Stimulated activated CD4-positive, alpha-beta T cell treated with anti-CD3 and anti-CD28 coated beads, TNF-alpha, amount 100 ng/mL, for 48 hours (primary cell): ENCODE measurements around the gene ZNF219.

Experiments used
- DNase-seq, 3 donors: peaks; one replicate each; pipeline ENCODE4 v3.0.0-alpha.2; 2020; ENCODE audit warnings: low read depth in 3 of 3

ZNF219 gene

DNA sequence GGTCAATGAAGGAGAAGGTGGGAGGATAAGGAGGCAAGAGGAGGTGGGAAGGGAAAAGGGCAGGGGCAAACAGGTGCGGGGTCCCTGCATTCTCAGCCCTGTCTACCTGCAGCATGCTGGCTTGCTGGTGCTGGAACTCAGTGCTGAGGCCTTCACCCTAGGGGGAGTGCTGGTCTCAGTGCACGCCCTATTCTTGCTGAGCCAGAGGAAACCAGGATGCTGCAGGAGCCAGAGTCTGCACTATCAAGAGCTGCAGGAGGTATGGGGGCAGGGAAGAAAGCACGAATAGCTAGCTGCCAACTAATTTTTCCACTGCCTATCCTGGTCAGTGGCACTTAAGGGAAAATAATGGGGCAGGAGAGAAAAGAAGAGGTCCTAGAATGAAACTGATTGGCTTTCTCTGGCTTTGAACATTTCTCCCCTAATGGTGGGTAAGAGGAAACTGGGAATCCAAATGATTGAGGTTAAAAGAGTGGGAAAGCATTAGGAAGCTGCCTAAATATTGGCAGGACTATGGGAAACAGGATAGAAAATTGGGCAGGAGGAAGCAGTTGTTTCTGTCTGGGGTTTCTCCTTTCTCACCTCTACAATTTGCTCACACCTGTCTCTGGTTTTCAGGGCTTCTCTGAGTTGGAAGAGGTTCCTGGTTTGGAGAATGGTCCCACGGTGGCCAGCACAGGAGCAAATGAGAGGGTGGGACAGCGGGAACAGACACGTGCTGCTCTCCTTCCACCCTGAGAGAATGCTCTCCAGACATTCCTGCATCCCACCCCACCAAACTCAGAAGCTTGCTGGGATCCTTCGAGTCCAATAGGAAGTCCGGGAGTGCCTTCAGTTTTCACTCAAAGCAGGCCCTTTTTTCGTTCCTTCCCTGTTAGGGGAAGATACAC, 4.3 kb upstream of the ZNF219 start:
- DNase-seq, result no peak

DNA sequence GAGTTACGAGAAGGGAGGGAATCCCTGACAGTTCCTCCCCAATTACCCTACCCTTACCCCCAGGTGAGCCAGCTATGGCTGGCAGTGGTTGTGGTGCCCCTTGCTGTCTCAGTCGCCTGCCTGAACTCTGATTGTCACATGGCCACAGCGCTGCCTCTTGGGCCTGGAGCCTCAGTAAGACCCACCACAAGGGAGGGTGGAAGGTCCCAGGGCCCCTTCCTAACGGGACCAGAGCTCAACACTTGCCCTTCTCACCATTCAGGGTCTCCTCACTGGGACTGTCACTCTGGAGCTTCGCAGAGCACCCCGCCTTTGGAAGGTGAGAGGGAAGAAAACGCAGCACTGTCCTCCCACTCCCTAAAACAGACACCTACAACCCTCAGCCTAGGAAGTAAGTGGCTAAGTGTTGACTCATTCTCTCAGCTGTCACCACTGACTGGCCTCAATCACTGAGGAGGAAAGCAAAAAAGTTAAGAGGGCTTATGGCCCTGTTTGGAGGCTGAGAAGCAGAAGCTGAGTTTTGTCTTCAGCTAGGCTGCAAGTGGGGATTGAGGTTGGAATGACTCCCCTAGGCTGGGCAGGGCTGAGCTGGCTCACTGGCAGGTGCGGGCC, 3.5 kb upstream of the ZNF219 start:
- no peak for DNase-seq

DNA sequence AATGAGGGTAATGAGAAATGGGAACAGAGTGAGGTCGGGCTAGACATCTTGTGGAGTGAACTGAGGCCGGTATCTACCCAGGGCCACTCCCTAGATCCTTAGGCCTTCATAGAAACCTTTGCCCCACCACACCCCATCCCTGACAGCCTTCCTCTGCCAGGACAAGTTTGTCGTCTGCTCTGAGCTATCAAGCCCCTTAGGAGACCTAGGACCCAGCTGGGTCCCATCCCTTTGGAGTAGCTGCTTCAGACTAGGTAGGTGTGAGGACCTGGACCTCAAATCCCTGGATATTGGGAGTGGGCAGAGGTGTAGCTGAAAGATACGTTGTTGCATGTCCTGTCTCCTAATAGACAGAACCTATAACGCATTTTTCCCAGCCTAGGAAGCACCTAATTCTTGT, 2.5 kb upstream of the ZNF219 start, which contains the start of gene TMEM253:
TMEM253 (plus strand) TSS at position 136 of the 400 bp plus-strand sequence. CDS start 278 bp downstream, outside the sequence.
- DNase-seq, result no peak

DNA sequence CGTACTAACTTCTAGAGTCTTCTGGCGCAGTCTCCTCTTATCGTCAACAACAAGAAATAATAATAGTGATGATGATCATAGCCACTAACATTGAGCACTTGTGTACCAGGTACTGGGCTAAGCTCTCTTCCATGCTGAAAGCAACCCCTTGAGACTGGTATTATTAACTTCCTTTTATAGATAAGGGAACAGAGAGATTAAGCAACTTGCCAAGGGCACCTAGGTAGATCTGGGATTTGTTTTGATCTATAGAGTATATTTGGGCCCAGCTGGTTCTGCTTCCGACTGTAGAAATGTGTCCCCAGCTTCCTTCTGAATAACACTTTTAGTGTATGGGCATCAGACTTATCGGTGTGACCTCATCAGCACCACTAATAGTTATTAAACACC, 1.1 kb upstream of the ZNF219 start:
- no peak for DNase-seq

DNA sequence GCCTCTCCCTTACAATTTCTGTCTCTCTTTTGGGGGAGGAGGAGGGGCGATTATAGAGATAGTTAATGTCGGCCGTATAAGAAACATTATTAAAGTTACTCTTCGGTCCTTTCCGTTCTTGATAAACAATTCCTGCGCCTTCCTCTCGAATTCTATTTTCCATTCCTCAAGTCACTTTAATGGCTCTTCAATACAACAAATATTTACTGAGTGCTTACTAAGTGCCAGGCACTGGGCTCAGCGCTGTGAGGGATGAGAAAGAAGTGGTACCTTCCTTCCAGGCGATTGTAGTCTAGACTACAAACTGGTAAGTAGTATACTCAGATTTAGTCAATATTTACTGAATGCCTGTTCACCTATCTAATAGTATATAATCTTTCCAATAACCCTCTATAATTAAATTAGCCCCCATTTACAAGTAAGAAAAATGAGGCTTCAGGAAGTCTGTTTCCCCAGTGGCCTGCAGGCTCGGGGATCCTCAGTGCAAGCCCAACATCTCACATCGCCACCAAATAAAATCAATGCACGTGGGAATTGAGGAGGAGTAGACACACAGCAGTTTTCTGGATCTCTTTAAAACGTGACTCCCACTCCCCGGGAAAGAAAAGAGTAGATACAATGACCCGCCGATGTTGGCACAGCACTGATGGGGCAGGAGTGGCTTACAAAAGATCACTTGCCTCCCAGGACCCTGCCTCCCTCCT, 589 bp upstream of the ZNF219 start:
- DNase-seq, result no peak

DNA sequence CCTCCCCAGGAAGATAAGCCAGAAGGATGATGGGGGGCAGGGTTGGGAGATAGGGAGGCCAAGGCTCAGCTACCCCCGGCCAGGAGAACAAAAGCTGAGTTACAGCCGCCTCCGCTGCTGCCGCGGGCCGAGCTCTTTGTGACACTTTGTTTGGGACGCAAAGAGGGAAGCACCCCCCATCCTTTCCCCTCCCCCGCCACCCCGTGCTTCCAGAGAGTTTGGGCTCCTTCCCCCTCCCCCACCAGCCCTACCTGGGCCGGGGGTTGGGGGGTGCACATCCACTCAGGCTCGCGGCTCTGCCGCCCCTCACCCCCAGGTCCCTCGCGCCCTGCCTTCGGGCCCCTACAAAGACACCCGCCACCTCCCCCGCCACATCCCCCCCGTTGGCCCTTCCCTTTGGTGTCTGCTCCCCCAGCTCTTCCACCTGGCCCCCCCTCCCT, 799 bp downstream of the ZNF219 start:
- no peak for DNase-seq

DNA sequence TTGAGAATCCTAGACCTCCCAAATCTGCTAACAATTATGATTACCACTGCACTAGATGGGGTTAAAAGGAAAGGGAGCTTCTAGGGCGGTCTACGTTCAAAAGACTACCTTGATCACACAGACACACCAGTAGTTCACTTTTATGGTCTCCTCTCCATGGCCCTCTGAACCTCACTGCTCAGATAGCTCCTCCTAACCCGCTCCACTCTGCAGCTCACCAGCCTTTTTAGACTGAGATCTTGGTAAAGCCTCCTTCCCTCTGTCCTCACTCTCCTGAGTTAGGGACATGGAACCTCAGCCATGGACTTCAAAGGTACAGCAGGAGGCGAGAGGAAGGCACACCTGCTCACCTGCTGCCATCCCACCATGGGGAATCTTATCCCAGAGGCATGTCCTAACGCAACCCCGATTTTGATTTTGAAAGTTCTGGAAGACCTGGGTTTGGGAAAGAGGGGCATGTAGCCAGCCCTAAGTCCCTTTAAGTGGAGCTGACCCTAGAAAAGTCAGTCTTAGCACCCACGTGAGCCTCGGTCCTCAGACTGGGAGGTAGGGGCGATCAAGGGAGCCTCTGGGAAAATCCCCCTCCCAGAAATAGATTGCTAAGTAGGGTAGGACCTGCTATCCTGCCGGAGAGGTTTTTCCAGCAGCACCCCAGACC, 1.3 kb downstream of the ZNF219 start:
- DNase-seq, result no peak

DNA sequence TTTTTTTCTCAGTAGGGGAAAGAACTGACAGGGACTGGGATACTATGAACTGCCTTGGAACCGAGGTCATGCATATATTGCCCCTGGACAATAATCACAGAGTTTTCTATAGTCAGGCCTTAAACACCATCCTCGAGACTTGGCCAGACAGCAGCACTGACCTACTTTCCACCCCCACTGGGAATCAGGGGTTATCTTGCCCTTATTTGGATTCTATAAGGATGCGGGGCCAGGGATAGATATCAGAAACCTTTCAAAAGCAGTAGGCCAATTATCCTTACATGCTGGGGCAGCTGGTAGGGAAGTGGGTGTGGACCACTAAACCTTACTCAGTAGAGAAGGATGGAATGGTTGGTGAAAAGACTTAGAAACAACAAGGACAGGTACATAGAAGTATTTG, 2.0 kb downstream of the ZNF219 start:
- DNase-seq, result no peak

DNA sequence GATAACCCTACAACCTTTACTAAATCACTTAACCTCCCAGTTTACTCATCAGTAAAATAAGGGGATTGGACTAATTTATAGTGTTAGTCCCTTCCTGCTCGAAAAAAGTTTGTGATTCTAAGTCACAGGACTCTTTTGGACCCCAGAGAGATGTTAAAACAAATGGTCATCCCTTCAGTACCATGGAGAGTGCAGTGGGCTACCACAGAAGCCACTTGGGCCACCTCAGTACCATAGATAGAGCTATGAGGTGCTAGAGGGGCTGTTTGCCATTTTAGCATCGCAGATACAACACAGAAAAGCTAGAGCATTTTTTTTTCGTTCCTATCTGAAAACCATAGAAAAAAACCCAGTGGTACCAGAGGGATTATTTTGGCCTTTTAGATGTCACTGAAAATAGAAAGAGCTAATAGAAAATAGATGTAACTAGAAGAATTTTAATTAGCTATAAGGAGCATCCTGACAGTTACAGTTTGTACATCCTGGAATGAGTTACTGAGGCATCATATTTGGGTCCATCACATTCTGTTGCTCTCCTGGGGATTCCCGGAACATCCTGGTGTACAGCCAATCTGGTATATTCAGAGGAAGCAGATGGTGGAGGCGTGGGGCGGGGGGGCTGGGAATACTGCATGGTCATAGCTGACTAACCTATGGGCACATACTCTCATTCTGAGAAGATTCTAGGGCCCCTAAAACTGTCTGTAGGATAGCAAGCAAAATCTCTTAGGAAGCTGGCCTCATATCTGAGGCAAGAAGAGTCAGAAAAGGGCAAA, 2.8 kb downstream of the ZNF219 start:
- DNase-seq, result no peak

DNA sequence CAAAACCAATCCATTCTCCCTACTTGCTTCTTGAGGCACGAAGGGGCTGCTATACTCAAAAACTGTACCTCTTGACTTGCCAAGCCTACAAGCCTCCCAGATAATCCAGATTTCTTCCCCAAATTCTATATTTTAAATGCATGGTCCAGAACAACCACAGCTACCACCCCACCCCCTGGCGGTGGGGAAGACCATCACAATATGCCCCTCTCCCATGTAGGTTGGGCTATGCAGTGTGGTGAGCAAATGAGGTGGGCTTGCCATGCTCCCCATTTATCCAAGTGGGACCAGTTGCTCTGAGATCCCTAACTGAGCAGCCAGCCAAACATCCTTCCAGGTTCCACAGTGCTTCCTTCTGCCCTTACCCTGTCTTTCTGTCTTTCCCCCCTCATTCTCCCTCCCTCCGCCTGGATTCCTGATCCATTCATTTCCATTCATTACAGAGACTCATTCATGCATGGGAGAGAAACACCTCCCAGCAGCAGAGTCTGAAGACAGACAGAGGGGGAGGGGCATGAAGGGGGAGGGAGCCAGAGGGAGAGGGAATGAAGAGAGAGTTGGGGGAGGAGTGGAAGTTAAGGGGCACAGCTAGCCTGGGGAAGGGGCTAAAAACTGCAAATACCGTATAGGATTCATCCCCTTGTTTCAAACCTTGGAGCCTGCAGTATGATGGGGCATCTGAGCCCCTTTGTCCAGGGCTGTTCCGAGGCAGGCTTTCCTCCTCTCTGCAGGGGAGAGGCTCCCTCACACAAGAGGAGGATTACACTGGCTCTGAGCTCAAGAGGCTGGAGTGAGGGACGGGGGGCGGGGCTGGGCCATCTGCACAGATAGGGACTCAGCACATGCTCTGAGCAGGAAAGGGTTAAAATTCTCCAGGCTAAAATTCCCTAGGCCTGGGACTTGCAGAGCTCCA, 4.4 kb downstream of the ZNF219 start:
- DNase-seq, result no peak

DNA sequence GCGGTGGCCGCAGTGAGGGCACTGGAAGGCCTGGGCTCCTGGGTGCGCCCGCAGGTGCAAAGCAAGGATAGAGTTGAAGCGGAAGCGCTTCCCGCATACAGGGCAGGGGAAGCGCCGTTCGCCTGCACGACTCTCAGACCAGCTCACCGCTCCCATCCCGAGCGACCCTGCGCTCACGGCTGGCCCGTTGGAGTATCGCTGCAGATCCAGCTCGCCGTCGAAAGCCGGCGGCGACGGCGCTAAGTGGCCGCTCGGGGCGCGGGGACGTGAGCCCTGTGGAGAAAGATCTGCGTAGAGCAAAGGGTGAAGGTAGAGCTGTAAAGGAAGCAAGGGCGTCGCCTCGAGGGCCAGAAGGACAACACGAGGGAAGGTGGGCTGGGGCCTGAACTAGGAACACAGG, 5.4 kb downstream of the ZNF219 start:
- no peak for DNase-seq

DNA sequence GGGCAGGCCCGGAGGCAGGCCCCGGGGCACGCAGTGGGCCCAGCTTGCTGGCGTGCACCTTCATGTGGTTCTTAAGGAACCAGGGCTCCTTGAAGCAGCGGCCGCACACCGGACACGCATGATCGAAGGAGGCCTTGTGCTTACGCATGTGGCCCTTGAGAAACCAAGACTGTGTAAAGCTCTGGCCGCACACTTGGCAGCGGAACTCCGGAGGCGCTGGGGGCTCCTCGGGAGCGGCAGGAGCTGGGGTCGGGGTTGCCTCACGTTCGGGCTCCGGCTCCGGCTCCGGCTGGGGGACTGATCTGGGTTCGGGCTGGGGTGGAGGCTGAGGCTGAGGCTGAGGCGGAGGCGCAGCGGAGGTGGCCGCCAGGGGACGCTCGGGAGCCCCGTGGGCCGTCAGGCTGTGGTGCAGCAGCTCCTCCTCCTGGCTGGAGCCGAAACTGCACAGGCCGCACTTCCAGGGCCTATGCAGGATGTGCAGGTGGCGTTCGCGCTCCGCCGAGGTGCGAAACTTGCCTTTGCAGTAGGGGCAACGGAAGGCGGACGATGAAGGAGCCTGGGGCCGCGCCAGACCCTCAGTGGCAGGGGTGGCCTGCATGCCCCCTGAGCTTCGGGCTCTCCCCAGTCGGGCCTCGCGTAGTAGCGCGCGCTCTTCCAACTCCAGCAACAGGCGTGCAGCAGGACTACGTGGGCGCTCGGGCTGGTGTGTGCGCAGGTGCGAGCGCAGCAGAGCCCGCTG, 6.0 kb downstream of the ZNF219 start:
- DNase-seq, result peak; percentile 78 to 88 (median 86)

DNA sequence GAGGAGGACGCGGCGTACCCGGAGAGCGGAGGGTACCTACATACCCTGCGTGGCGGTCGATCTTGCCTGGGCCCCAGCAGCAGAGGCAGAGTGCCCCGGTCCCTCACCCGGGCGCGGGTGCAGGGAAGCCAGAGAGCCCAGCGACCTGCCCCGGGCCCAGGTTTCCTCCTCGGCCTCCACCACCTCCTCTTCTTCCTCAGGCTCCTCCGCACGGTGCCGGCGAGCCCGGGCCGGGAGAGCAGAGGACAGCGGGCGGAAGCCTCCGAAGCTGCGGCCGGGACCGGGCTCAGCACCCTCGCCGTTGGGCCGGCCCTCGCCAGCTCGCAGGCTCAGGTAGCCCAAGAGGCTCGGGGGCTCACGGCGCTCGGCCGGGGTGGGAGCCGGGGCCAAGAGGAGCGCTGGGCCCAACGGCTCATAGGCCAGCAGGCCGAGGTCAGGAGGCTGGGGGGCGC, 6.6 kb downstream of the ZNF219 start:
- DNase-seq, result no peak

DNA sequence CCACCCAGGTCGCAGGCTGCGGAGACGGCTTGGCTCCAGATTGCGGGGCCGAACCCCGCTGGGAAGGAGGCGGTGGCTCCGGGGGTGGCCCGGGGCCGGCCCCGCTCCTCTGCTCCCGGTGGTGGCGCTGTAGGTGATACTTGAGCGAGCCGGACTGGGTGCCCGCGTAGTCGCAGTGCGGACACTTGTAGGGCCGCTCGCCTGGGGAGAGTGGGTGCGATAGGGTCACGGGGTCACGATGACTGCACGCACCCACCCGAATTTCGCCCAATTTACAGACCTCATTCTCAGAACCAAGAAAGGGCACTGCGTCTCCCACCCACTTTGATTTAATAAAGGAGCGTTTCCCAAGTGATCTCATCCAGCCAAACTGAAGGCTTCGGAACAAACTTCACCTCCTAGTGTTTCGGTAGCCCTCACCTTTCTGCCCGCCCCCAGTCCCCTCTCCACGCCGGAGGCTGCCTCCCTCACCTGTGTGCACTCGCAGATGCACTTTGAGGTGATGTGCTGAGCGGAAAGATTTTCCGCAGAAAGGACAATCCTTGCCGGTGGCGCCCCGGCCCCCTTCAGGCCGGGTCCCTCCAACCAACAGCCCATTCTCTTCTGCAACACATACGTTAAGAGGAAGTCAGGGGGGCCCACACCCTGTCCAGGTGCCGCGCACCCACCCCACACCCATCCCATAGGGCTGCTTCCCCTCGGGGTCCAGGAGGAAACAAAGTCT, 7.4 kb downstream of the ZNF219 start:
- no peak for DNase-seq

DNA sequence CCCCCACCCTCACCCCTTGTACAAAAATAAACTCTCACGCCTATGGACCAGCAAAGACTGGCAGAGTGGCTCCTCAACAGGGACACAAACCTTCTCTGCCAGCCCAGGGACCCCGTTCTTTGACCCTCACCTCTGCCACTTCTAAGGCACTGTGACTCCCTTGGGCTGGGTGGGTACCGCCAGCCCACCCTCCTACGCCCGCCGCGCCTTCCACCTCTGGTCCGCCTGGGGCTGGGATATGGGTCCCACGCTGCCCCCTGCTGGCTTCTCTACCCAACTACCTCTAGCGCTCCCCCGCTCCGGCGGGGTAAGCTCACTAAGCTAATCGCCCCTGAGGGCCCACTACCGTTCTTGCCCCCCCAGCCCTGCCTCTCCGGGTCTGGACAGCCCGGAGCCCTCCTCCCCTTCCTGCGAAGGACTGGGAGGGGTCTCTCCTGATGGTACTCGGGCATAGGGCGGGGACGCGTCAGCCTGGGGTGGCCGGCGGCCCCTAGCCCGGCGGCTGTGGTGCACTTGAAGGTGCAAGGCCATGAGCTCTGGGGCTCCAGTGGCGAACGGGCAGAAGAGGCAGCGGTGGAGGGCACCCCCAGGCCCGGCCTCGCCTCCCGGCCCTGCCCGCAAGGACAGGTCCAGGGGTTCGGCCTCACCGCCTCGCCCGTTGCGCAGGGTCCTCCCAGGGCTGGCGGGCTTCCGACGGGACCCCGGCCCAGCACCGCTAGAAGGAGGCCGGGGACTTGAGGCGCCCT, 8.1 kb downstream of the ZNF219 start:
- DNase-seq, result no peak

DNA sequence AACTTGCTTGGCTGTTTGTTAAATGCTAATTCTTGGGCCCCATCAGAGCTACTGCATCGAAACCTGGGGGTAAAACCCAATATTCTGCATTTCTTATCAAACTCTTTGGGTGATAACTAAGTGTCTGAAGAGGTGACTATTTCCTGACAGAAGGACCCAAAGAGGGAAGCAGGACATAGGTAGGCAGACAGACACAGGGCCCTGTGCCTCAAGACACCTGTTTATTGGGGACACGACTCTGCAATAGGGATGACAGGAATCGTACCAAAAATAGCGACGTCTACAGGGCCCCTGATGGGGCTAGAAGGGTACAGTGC, 8.6 kb downstream of the ZNF219 start:
- no peak for DNase-seq

DNA sequence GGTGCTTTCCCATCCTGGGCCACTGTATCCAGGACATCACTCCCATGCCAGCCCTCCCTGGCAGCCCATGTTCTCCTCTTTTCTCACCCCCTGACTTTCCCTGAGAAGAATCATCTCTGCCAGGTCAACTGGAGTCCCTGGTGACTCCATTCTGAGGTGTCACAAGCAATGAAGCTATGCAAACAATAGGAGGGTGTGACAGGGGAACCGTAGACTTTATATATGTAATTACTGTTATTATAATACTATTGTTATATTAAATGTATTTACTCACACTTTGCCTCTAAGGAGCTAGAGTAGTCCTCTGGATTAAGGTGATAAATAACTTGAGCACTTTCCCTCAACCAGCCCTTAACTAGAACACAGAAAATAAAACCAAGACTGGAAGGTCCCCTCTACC, 9.2 kb downstream of the ZNF219 start:
- no peak for DNase-seq

DNA sequence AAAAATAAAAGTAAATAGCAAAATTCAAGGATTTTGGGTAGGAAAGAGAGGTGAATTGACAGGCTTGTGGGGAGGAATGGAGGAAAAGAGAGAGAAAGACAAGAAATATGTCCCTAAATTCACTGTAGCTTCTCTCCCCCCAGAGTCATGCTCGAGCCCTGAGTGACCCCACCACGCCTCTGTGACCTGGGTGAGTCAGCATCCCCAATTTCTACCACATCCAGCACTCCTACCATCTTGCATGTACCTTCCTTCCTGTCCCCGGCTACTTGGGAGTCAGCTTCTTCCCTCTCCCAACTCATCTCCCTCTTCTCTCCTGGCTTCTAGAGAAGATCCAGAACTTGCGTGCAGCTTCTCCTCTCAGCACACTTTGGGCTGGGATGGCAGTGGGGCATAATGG, 9.8 kb downstream of the ZNF219 start:
- DNase-seq, result no peak
